H1 (cell line): Measurements from ENCODE around the gene TMEM82. TPM values are rescaled to one million over a fixed set of nuclear protein-coding genes. Genes with fewer than 3 reads are reported as not detected.

Experiments used
- CTCF ChIA-PET: fragments of 300-600 bp; sonication (Branson Sonifier 250); formaldehyde crosslinking; loops from one replicate; lab custom pipeline; 2021; ENCODE audit not compliant: partially characterized antibody; lab: Charles Lee
- POLR2A ChIA-PET: fragments of 300-600 bp; sonication (Branson Sonifier 250); formaldehyde crosslinking; loops from one replicate; lab custom pipeline; 2021; ENCODE audit warnings: inconsistent platforms; ENCODE audit not compliant: partially characterized antibody; lab: Charles Lee
- DNase-seq, 2 experiments: peaks; one replicate each; pipeline versions ENCODE4 v3.0.0 to v3.0.0-alpha.2; 2010 to 2022; ENCODE audit warnings: low spot score in 2 of 2, low read depth in 1 of 2, mixed read lengths in 1 of 2
- FAIRE-seq: peaks from 2 replicates; lab custom pipeline; 2011; peaks lifted over from hg19 to GRCh38; lab: Jason Lieb, UNC
- H2AFZ ChIP-seq: 2 replicates; pipeline ENCODE4 v1.8.1; 2012; ENCODE audit warnings: low read length, inconsistent platforms
- H2AK5ac ChIP-seq: 2 replicates; pipeline ENCODE4 v1.6.1; 2013; ENCODE audit warnings: low read depth, low read length
- H2BK120ac ChIP-seq: replicated peaks from 2 replicates; pipeline ENCODE3; 2013; ENCODE audit warnings: low read depth, low read length, inconsistent platforms
- H2BK12ac ChIP-seq: 2 replicates; pipeline ENCODE4 v1.6.1; 2013; ENCODE audit warnings: low read depth, low read length
- H2BK15ac ChIP-seq: 2 replicates; pipeline ENCODE4 v1.6.1; 2013; ENCODE audit warnings: low read length
- H2BK20ac ChIP-seq: 2 replicates; pipeline ENCODE4 v1.6.1; 2013; ENCODE audit warnings: low read length
- H2BK5ac ChIP-seq: 2 replicates; pipeline ENCODE4 v1.6.1; 2013; ENCODE audit warnings: low read depth, low read length
- H3K14ac ChIP-seq: 2 replicates; pipeline ENCODE4 v1.6.1; 2013; ENCODE audit warnings: inconsistent platforms; ENCODE audit not compliant: insufficient read length
- H3K18ac ChIP-seq: 2 replicates; pipeline ENCODE4 v1.6.1; 2013; ENCODE audit warnings: low read length; ENCODE audit errors: extremely low read depth
- H3K23ac ChIP-seq: 2 replicates; pipeline ENCODE4 v1.6.1; 2013; ENCODE audit warnings: inconsistent platforms; ENCODE audit not compliant: insufficient read length
- H3K23me2 ChIP-seq: 2 replicates; pipeline ENCODE4 v1.6.1; 2013; ENCODE audit warnings: low read depth, low read length
- H3K27ac ChIP-seq: 2 replicates; pipeline ENCODE4 v1.6.1; 2011; ENCODE audit warnings: low read depth, low read length, inconsistent platforms
- H3K27me3 ChIP-seq, 4 experiments: replicated peaks in 1 of 4; 1 replicate in 1 of 4; 2 replicates in 3 of 4; pipeline versions ENCODE4 v1.6.1 to v1.8.1; 2011 to 2013; ENCODE audit warnings: low read length in 3 of 4, mild to moderate bottlenecking in 3 of 4, inconsistent platforms in 2 of 4, mixed read lengths in 2 of 4, moderate library complexity in 1 of 4; ENCODE audit not compliant: control insufficient read depth in 3 of 4, insufficient read depth in 3 of 4; ENCODE audit errors: extremely low read depth in 1 of 4
- H3K36me3 ChIP-seq, 4 experiments: 2 replicates each; pipeline versions ENCODE4 v1.6.1 to v1.8.1; 2011 to 2013; ENCODE audit warnings: mild to moderate bottlenecking in 4 of 4, low read length in 3 of 4, moderate library complexity in 2 of 4, control low read depth in 1 of 4, inconsistent platforms in 1 of 4; ENCODE audit not compliant: insufficient read depth in 4 of 4, control insufficient read depth in 2 of 4
- H3K4ac ChIP-seq: replicated peaks from 2 replicates; pipeline ENCODE3; 2013; ENCODE audit warnings: low read length, low read depth, mixed read lengths, inconsistent platforms; ENCODE audit not compliant: insufficient read length
- H3K4me1 ChIP-seq, 4 experiments: replicated peaks in 1 of 4; 1 replicate in 1 of 4; 2 replicates in 3 of 4; pipeline versions ENCODE4 v1.6.1 to v1.8.1; 2011 to 2013; ENCODE audit warnings: low read length in 3 of 4, inconsistent platforms in 2 of 4, mixed read lengths in 1 of 4; ENCODE audit not compliant: insufficient read depth in 4 of 4, control insufficient read depth in 3 of 4
- H3K4me2 ChIP-seq, 2 experiments: 2 replicates each; pipeline versions ENCODE4 v1.6.1 to v1.8.1; 2011 to 2013; ENCODE audit warnings: low read depth in 2 of 2, low read length in 2 of 2, control low read depth in 1 of 2, inconsistent platforms in 1 of 2, mild to moderate bottlenecking in 1 of 2; ENCODE audit not compliant: insufficient read depth in 1 of 2
- H3K4me3 ChIP-seq, 4 experiments: fragments of 200-600, 300-600 bp in 1 of 4; sonication (generic), shearing (Covaris generic), sonication (Bioruptor Twin) in 1 of 4; 2 replicates each; pipeline versions ENCODE4 v1.5.1 to v1.8.1; 2011 to 2016; ENCODE audit warnings: low read length in 4 of 4, low read depth in 3 of 4, control low read depth in 2 of 4, inconsistent platforms in 2 of 4, mild to moderate bottlenecking in 2 of 4, mixed read lengths in 1 of 4, moderate library complexity in 1 of 4; ENCODE audit not compliant: insufficient read depth in 2 of 4; ENCODE audit errors: extremely low read depth in 1 of 4
- H3K56ac ChIP-seq: replicated peaks from 2 replicates; pipeline ENCODE3; 2013; ENCODE audit warnings: low read depth, mild to moderate bottlenecking, mixed read lengths, low read length, inconsistent platforms; ENCODE audit not compliant: insufficient read length
- H3K79me1 ChIP-seq: 2 replicates; pipeline ENCODE4 v1.6.1; 2013; ENCODE audit warnings: low read depth, low read length, control low read depth
- H3K79me2 ChIP-seq, 2 experiments: 2 replicates each; pipeline versions ENCODE4 v1.6.1 to v1.8.1; 2012 to 2013; ENCODE audit warnings: low read length in 2 of 2, mild to moderate bottlenecking in 2 of 2, inconsistent platforms in 1 of 2; ENCODE audit not compliant: insufficient read depth in 2 of 2, control insufficient read depth in 1 of 2
- H3K9ac ChIP-seq, 4 experiments: replicated peaks in 1 of 4; 1 replicate in 1 of 4; 2 replicates in 3 of 4; pipeline versions ENCODE4 v1.6.1 to v1.8.1; 2011 to 2013; ENCODE audit warnings: low read depth in 3 of 4, low read length in 3 of 4, control low read depth in 2 of 4, mild to moderate bottlenecking in 2 of 4, moderate library complexity in 2 of 4, inconsistent platforms in 1 of 4; ENCODE audit errors: extremely low read depth in 1 of 4
- H3K9me3 ChIP-seq, 2 experiments: 2 replicates each; pipeline versions ENCODE4 v1.6.1 to v1.8.1; 2012 to 2013; ENCODE audit warnings: mild to moderate bottlenecking in 2 of 2, moderate library complexity in 2 of 2, control low read depth in 1 of 2, inconsistent platforms in 1 of 2, low read depth in 1 of 2, low read length in 1 of 2, mixed read lengths in 1 of 2; ENCODE audit not compliant: insufficient read depth in 2 of 2
- H4K20me1 ChIP-seq, 2 experiments: replicated peaks in 1 of 2; 2 replicates each; pipeline versions ENCODE3 to v1.8.1; 2011 to 2013; ENCODE audit warnings: inconsistent platforms in 2 of 2, low read length in 2 of 2, mild to moderate bottlenecking in 1 of 2; ENCODE audit not compliant: insufficient read depth in 2 of 2, control insufficient read depth in 1 of 2
- H4K5ac ChIP-seq: 2 replicates; pipeline ENCODE4 v1.6.1; 2013; ENCODE audit warnings: low read length, low read depth, mixed read lengths, inconsistent platforms; ENCODE audit not compliant: insufficient read length
- H4K8ac ChIP-seq: 2 replicates; pipeline ENCODE4 v1.8.0; 2013; ENCODE audit warnings: mild to moderate bottlenecking, moderate library complexity, low read length, inconsistent platforms; ENCODE audit not compliant: insufficient read depth; ENCODE audit errors: extremely low read depth
- H4K91ac ChIP-seq: replicated peaks from 2 replicates; pipeline ENCODE3; 2013; ENCODE audit warnings: low read length, mixed read lengths, inconsistent platforms; ENCODE audit not compliant: insufficient read length
- ASH2L ChIP-seq: fragments of 200-600, 300-600 bp; sonication (generic); IDR thresholded peaks from one replicate; pipeline ENCODE4 v1.7.1; 2017; ENCODE audit warnings: low read length
- CHD1 ChIP-seq: IDR thresholded peaks from 2 replicates; pipeline ENCODE4 v1.6.1; 2012; ENCODE audit warnings: low read depth, low read length, improper control_type of control experiment
- SP4 ChIP-seq: IDR thresholded peaks from 2 replicates; pipeline ENCODE4 v1.6.1; 2012; ENCODE audit warnings: low read length, inconsistent platforms
- WGBS, 2 experiments: shearing (Covaris generic) in 1 of 2; methylation state at CpG; one replicate each; pipeline versions ENCODE4 v1.1.6 to v1.1.7; 2013 to 2015; ENCODE audit warnings: low lambda C conversion rate in 2 of 2, mixed read lengths in 2 of 2, inconsistent platforms in 1 of 2, low coverage in 1 of 2, missing lambda C conversion rate in 1 of 2; ENCODE audit not compliant: insufficient replicate concordance in 2 of 2, insufficient coverage in 1 of 2, insufficient read length in 1 of 2; ENCODE audit errors: extremely low coverage in 1 of 2, missing lambda C conversion rate in 1 of 2; 5-methylcytosine and 5-hydroxymethylcytosine counted together
- polyA plus RNA-seq, 7 experiments: library from polyadenylated mRNA; depleted of rRNA in 3 of 7; stranded (reverse) in 5 of 7; unstranded in 2 of 7; fragments of >200 nt in 5 of 7; fragments of 200-250 nt in 2 of 7; gene quantifications; 1 replicate in 5 of 7; 2 replicates in 1 of 7; 4 replicates in 1 of 7; pipeline versions ENCODE4 v1.2.1 to v1.2.3, GENCODE V29; 2011 to 2013; ENCODE audit warnings: missing spikeins in 2 of 7, mixed read lengths in 2 of 7
- total RNA-seq: library from RNA; stranded (reverse); fragmentation: NEBNext Ultra II Directional; extraction: Animal tissue kit (Norgen Biotek cat#: 25700); gene quantifications from 2 replicates; pipeline ENCODE4 v1.2.1, GENCODE V29; 2021

TMEM82 gene
- total and polyA plus RNA-seq, 2 of the 8 experiments (the other 6 are each of a cell fraction or from before 2014, with no cell fraction given), result 0.32 to 2.1 TPM

GRCh38 chr1:15728937-15729657 is 13.2 kb upstream of the TMEM82 start:
- Histone ChIP-seq H3K36me3 (peaks cover 7 to 25% (median 14%) of the 10 kb centered on the region in 4 experiments; a peak in 6 of 8 replicates), H3K27me3 (no peaks in the 10 kb centered on the region), H3K4me2 (no peak overlapping the region), H4K91ac (no peak overlapping the region), H2BK20ac (no peak overlapping the region), H3K56ac (no peak overlapping the region), H2BK15ac (no peak overlapping the region), H2BK120ac (no peak overlapping the region), H2BK5ac (no peak overlapping the region), H4K5ac (no peak overlapping the region), H4K20me1 (peaks cover 2 to 5% of the 10 kb centered on the region in 2 experiments), H3K18ac (no peak overlapping the region), H2AFZ (no peak overlapping the region), H3K4me1 (no peaks in the 10 kb centered on the region; a peak in 1 of 7 replicates), H3K27ac (no peak overlapping the region), H3K79me1 (no peaks in the 10 kb centered on the region), H3K23ac (no peak overlapping the region), H3K79me2 (no peaks in the 10 kb centered on the region), H2AK5ac (no peak overlapping the region), H3K9ac (no peak overlapping the region), H3K9me3 (no peaks in the 10 kb centered on the region), H2BK12ac (no peak overlapping the region), H3K23me2 (no peaks in the 10 kb centered on the region), H3K14ac (no peak overlapping the region), H3K4ac (no peak overlapping the region), H3K4me3 (no peak overlapping the region), H4K8ac (no peak overlapping the region)
- no peak for DNase-seq
- 85% methylated on average over 19 of the region's 22 CpGs; no CpG with 5 or more reads in 1 of the 2 experiments for WGBS, 2 experiments
- POLR2A ChIA-PET, result no interaction called here
- CTCF ChIA-PET, result interaction anchor here (0.6 to 5.4 kb wide), 2 partner anchors 12 to 121 kb away, joined by 3 to 35 read pairs; partner anchors contain the start of gene TMEM82
- FAIRE-seq, result no peak
- TF ChIP-seq SP4 (no peak), CHD1 (no peak), ASH2L (no peak)
